GM13977 (cell line): ENCODE data around the gene ZNF681.

ENCODE experiments used
- DNase-seq: peaks from one replicate; pipeline ENCODE4 v3.0.0; 2012; ENCODE audit warnings: low spot score
- in situ Hi-C: fragments of 300-500 bp; cut with MboI; formaldehyde crosslinking; loops from one replicate; pipeline ENCODE4 v1.12.0; 2022; ENCODE audit warnings: low sequenced_read_pairs, low pct_unique_long_range_greater_than_20kb, mixed read lengths, inconsistent platforms; ENCODE audit not compliant: unreplicated experiment
- TF ChIP-seq, protein P1 (sequence below): IDR thresholded peaks from 2 replicates; pipeline ENCODE4 v1.5.1; 2012; ENCODE audit warnings: mild to moderate bottlenecking, control low read depth; ENCODE audit not compliant: insufficient read depth; ENCODE audit errors: extremely low read depth, missing control alignments

The ZNF681 gene

DNA sequence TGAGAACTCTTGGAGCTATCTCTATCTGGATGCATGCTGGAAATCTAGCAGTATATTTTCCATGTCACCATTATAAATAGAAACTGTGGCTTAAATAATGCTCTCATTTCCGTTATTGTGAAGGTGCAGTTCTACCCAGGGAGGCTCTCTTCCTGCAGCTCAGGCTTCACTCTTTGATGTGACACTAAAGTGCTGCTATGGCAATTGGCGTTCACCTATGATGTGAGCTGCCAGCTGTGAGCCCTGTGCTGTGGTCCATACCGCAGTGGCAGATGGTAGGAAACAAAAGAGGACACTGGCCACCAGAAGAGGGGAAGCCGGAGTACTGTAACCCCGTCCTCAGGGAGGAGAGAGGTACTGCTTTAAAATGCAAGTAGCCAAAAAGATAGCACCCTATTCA is 40.6 kb upstream of the ZNF681 start:
- no peak for DNase-seq
- in situ Hi-C loops: loop anchor here (5.0 kb wide), 1 partner anchor 422 kb away; no protein-coding TSS in a partner anchor
- TF ChIP-seq, protein P1, sequence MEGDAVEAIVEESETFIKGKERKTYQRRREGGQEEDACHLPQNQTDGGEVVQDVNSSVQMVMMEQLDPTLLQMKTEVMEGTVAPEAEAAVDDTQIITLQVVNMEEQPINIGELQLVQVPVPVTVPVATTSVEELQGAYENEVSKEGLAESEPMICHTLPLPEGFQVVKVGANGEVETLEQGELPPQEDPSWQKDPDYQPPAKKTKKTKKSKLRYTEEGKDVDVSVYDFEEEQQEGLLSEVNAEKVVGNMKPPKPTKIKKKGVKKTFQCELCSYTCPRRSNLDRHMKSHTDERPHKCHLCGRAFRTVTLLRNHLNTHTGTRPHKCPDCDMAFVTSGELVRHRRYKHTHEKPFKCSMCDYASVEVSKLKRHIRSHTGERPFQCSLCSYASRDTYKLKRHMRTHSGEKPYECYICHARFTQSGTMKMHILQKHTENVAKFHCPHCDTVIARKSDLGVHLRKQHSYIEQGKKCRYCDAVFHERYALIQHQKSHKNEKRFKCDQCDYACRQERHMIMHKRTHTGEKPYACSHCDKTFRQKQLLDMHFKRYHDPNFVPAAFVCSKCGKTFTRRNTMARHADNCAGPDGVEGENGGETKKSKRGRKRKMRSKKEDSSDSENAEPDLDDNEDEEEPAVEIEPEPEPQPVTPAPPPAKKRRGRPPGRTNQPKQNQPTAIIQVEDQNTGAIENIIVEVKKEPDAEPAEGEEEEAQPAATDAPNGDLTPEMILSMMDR: no peak

DNA sequence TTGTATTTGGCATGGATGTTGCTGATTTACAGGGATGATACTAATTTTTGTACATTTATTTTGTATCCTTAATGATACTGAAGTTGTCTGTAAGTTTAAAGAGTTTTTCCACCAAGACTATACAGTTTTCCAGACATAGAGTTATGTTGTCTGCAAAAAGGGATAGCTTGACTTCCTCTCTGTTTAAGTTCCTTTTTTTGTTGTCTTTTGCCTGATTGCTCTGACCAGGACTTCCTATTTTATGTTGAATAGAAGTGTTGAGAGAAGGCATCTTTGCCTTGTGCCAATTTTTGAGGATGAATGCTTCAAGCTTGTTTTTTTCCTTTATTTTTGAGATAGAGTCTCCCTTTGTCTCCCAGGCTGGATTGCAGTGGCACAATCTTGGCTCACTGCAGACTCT is 36.8 kb upstream of the ZNF681 start:
- DNase-seq: no peak
- TF ChIP-seq, protein P1: no peak
- in situ Hi-C loops: loop anchor here (5.0 kb wide), 1 partner anchor 418 kb away; no protein-coding TSS in a partner anchor

DNA sequence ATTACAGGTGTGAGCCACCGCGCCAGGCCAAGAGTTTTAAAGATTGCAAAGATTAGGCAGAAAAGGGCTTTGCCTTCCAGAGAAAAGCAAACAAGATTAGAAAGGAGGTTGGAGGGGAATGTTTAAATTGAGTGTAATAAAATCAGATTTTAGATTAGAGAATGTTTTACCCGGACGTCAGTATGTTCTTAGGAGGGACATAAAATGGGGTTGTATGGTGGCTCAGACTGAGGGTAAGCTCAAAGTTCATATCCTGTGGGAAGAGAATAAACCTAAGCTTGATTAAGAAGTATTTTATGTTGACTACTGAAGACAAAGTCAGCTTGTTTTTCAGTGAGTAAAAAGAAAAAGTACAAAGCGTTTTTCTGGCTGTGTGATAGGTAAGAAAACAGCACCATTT is 34.1 kb upstream of the ZNF681 start:
- no peak for DNase-seq
- in situ Hi-C loops: no loop called here
- TF ChIP-seq, protein P1: no peak

DNA sequence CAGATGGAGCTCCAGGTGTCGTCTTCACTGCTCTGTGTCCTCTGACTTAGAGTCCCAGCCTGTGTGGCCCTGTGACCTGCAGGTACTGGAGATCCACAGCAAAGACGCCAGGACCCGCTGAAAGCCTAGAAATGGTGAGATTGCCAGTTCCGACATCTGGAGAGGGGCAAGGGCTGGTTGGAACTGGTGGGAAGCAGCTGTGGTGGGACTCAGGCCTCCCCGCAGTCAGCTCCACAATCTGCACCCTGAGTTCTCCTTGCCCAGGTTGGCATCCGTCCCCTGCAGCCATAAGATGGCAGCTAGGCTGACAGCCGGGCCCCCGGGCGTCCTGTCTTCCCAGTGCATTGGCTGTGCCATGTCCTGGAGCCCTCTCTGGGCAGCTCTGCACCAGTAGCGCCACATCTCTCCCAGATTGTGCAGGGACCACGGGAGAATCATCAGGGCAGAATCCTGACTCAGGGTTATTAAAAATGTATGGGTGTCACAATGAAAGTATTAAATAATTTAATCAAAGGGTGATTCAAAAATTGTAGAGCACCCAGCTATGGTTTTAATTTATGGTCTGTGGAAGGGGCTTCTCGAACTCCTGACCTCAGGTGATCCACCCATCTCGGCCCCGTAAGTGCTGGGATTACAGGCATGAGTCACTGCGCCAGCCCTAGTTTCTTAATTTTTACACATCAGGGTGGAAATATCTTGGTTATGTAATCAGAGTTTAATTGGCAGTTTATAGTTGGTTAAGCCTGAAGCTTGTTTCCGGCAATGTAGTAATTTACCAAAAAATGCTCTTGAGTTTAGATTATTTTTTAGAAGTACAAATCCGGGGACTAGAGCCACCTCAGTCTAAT is 32.2 kb upstream of the ZNF681 start:
- no peak for DNase-seq
- in situ Hi-C loops: no loop called here
- TF ChIP-seq, protein P1: no peak

DNA sequence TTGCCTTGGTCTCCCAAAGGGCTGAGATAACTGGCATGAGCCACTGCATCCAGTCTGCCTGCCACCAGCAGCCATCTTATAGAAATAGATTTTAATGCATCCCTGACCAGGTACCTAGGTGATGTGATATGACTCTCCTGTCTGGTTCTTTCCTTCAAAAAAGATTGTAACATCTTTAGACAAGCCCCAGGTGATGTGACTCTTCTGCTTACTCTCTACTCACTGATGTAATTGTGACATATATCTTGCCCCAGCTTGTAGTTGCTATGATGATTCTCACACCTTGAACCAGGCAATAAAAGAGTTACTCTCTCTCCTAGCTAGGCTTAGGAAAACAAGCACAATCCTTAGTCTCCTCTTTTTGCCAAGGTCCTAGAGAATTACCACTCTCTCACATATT is 30.6 kb upstream of the ZNF681 start:
- DNase-seq: no peak
- TF ChIP-seq, protein P1: no peak
- in situ Hi-C loops: no loop called here

DNA sequence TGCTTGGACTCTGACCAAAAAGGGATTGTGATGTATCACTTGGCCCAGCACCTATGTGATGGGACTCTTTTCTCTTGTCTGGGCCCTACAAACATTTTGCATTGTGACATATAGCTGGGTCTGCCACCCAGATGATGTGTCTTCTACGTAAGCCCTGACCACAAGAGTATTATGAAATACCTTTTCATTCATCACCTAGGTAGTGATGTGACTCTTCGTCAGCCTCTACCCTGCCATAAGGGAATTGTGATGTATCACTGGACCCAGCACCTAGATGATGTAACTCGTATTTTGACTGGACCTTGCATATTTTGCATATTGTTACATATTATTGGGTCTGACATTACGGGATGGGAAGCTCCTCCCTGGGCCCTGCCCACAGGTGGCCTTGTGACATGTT is 29.7 kb upstream of the ZNF681 start:
- TF ChIP-seq, protein P1: no peak
- DNase-seq: no peak
- in situ Hi-C loops: no loop called here
